ENCODE measurements around the gene CTXND1. TPM values are rescaled to one million over a fixed set of nuclear protein-coding genes. Genes with fewer than 3 reads are reported as not detected.

Gene CTXND1
- total RNA-seq, 2 donors from 2014 or later = 0.14 TPM; not detected in 1

DNA sequence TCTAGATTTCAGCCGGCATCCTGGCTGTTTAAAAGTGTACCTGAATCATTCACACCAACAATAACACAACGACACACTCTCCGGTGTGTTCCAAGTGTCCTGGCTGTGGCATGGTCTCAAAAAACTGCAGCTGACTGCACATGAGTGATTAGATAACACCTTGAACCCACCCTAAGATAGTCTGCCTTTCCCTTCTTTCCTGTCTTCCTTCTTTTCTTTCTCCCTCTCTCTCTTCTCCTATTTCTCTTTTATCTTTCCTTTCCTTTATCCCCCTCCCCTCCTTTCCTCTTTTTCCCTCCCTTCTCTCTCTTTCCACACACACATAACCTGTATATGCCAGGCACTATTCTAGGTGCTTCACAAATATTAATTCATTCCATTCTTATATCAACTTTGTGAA lies 100.4 kb downstream of the CTXND1 start:
- H3K27ac ChIP-seq = peak overlapping the region; percentile 33 to 39
- TF ChIP-seq, protein P1, sequence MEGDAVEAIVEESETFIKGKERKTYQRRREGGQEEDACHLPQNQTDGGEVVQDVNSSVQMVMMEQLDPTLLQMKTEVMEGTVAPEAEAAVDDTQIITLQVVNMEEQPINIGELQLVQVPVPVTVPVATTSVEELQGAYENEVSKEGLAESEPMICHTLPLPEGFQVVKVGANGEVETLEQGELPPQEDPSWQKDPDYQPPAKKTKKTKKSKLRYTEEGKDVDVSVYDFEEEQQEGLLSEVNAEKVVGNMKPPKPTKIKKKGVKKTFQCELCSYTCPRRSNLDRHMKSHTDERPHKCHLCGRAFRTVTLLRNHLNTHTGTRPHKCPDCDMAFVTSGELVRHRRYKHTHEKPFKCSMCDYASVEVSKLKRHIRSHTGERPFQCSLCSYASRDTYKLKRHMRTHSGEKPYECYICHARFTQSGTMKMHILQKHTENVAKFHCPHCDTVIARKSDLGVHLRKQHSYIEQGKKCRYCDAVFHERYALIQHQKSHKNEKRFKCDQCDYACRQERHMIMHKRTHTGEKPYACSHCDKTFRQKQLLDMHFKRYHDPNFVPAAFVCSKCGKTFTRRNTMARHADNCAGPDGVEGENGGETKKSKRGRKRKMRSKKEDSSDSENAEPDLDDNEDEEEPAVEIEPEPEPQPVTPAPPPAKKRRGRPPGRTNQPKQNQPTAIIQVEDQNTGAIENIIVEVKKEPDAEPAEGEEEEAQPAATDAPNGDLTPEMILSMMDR (IDR thresholded peaks at IDR 0.05) = no peak
- ATAC-seq (ENCODE audit: insufficient number of reproducible peaks, low FRiP score, low read depth) = no peak
- no peaks in the 10 kb centered on the region for H3K36me3 ChIP-seq
- H3K4me3 ChIP-seq = no peak overlapping the region
- no peaks in the 10 kb centered on the region for H3K27me3 ChIP-seq (replicated peaks; ENCODE audit: insufficient read depth)
- peaks cover 17 to 23% of the 10 kb centered on the region in 2 donors for H3K4me1 ChIP-seq (ENCODE audit: control insufficient read depth in 1 of 2, low read depth in 2 of 2)
- no peaks in the 10 kb centered on the region for H3K9me3 ChIP-seq
- DNase-seq (ENCODE audit: low spot score) = no peak

DNA sequence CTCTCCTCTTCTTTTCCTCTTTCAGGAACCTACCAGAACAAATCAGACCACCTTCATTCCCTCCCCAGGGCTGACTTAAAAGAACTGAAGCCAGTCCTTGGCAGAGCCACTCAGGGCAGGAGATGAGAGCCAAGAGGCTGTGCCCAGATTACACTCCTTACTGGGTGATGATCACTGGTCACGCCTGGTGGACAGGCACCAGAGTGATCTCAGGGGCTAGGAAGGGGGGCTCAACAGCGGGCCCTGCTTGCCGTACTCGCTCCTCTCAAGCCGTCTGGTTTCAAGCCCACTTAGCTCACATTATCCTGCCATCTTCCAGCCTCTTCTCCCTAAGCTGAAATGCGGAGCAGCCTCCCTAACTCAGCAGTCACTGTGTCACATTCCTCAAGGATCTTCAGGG lies 100.9 kb downstream of the CTXND1 start:
- ATAC-seq (ENCODE audit: insufficient number of reproducible peaks, low FRiP score, low read depth) (no peak), DNase-seq (ENCODE audit: low spot score) (no peak)
- no peaks in the 10 kb centered on the region for H3K27me3 ChIP-seq (replicated peaks; ENCODE audit: insufficient read depth)

More for the DNA sequence above, 100.9 kb downstream of the CTXND1 start:
- TF ChIP-seq, protein P1 (IDR thresholded peaks at IDR 0.05) = no peak
- no peak overlapping the region for H3K4me3 ChIP-seq
- no peak overlapping the region for H3K27ac ChIP-seq
- H3K36me3 ChIP-seq = no peaks in the 10 kb centered on the region
- no peaks in the 10 kb centered on the region for H3K9me3 ChIP-seq
- peaks cover 17 to 23% of the 10 kb centered on the region in 2 donors for H3K4me1 ChIP-seq (ENCODE audit: control insufficient read depth in 1 of 2, low read depth in 2 of 2)

Other genes starting within 250 kb of the CTXND1 start
- 10 to 100 TPM; 43.5 to 80.0 TPM for gene ZFAND6, start 192.5 kb downstream of the CTXND1 start, total RNA-seq
- 10 to 100 TPM; 16.1 to 21.9 TPM for gene FAH, start 99.2 kb downstream of the CTXND1 start, total RNA-seq
- 10 to 100 TPM in 1 of 2 donors, 1 to 10 TPM in 1; 5.8 to 22.9 TPM for gene ARNT2, start 152.2 kb upstream of the CTXND1 start, total RNA-seq

Data from thoracic aorta (tissue), 2 donors.